T47D (cell line): Measurements from ENCODE around the gene PLEKHO2.
"Not testable (repeated sequence)": the region's sequence is repeated elsewhere in the genome, so short reads cannot be mapped to it uniquely, and the experiment has no call there.

Experiments used
- DNase-seq, 2 experiments: peaks; one replicate each; pipeline versions ENCODE4 v3.0.0 to v3.0.0-alpha.2; 2011 to 2012; ENCODE audit warnings: low read depth in 1 of 2, low spot score in 1 of 2
- JUND ChIP-seq: IDR thresholded peaks from 2 replicates; pipeline ENCODE4 v1.6.1; 2012; ENCODE audit warnings: low read depth
- in situ Hi-C: cut with HindIII; loops from 2 replicates; pipeline ENCODE4 v1.10.0; 2016; ENCODE audit warnings: low sequenced_read_pairs, low pct_unique_long_range_greater_than_20kb

Gene PLEKHO2

GRCh38 chr15:64809649-64810496 is 31.8 kb upstream of the PLEKHO2 start:
- DNase-seq: peak; percentile 77 to 87
- no peak for TF ChIP-seq JUND
- in situ Hi-C loops: no loop called here

GRCh38 chr15:64810497-64811326 is 31.0 kb upstream of the PLEKHO2 start:
- in situ Hi-C loops: no loop called here
- no peak for DNase-seq

GRCh38 chr15:64813075-64813474 is 28.6 kb upstream of the PLEKHO2 start:
- in situ Hi-C loops: no loop called here
- DNase-seq: peak in 1 of 2 experiments; percentile 24

More at GRCh38 chr15:64810497-64811326, 31.0 kb upstream of the PLEKHO2 start:
- TF ChIP-seq JUND: no peak

GRCh38 chr15:64814283-64814682 is 27.4 kb upstream of the PLEKHO2 start:
- DNase-seq, in situ Hi-C loops: not testable (repeated sequence)

More at GRCh38 chr15:64813075-64813474, 28.6 kb upstream of the PLEKHO2 start:
- no peak for TF ChIP-seq JUND

GRCh38 chr15:64814965-64815364 is 26.8 kb upstream of the PLEKHO2 start:
- DNase-seq, in situ Hi-C loops: not testable (repeated sequence)

- no peak for TF ChIP-seq JUND
- no peak for DNase-seq
- in situ Hi-C loops: no loop called here
Measured at GRCh38 chr15:64816452-64816851, 25.3 kb upstream of the PLEKHO2 start.

- in situ Hi-C loops: no loop called here
- TF ChIP-seq JUND: no peak
- DNase-seq: peak in 1 of 2 experiments; percentile 23
Measured at GRCh38 chr15:64824929-64825430, 16.7 kb upstream of the PLEKHO2 start.

GRCh38 chr15:64825431-64826294 is 16.1 kb upstream of the PLEKHO2 start, which contains the start of gene PIF1:
Gene PIF1, minus strand, starts transcription at chr15:64825647. Its CDS starts 1,312 bp downstream, at chr15:64824335.
- no peak for TF ChIP-seq JUND
- in situ Hi-C loops: no loop called here
- DNase-seq: peak; percentile 91 to 99

- in situ Hi-C loops: no loop called here
- TF ChIP-seq JUND: no peak
- DNase-seq: no peak
Measured at GRCh38 chr15:64828985-64829384, 12.7 kb upstream of the PLEKHO2 start.

GRCh38 chr15:64833690-64834089 is 8.0 kb upstream of the PLEKHO2 start:
- no peak for DNase-seq

GRCh38 chr15:64836023-64836536 is 5.6 kb upstream of the PLEKHO2 start:
- in situ Hi-C loops: no loop called here
- DNase-seq: peak in 1 of 2 experiments; percentile 11
- TF ChIP-seq JUND: no peak

More at GRCh38 chr15:64833690-64834089, 8.0 kb upstream of the PLEKHO2 start:
- in situ Hi-C loops: no loop called here
- no peak for TF ChIP-seq JUND

- no peak for DNase-seq
- in situ Hi-C loops: no loop called here
- no peak for TF ChIP-seq JUND
Measured at GRCh38 chr15:64837502-64837901, 4.2 kb upstream of the PLEKHO2 start.
